ENCODE measurements around the gene UTS2B. TPM values are rescaled to one million over a fixed set of nuclear protein-coding genes. Genes with fewer than 3 reads are reported as not detected.

UTS2B gene
- total and polyA plus RNA-seq, 2 of the 13 experiments (the other 11 are each of a cell fraction or from before 2014, with no cell fraction given): 0.03 to 0.46 TPM

GRCh38 chr3:191328962-191329653 is 1.2 kb downstream of the UTS2B start, which contains the start of gene CCDC50 (continued):
- TF ChIP-seq DR1 (CRISPR knock-in tag; IDR thresholded peaks at IDR 0.05) (peak; percentile 38; the same call in 1 of the 2 replicates), MYC (CRISPR knock-in tag; IDR thresholded peaks at IDR 0.05; ENCODE audit: borderline replicate concordance) (peak; percentile 87), HES4 (CRISPR knock-in tag; IDR thresholded peaks at IDR 0.05; ENCODE audit: borderline replicate concordance) (no peak; the same call in 1 of the 2 replicates), SMARCC2 (IDR thresholded peaks at IDR 0.05) (no peak), PHB2 (IDR thresholded peaks at IDR 0.05; ENCODE audit: partially characterized antibody) (no peak), ZNF878 (CRISPR knock-in tag; IDR thresholded peaks at IDR 0.05) (peak; percentile 68; the same call in 1 of the 2 replicates), SP2 (CRISPR knock-in tag; IDR thresholded peaks at IDR 0.05) (no peak), STAT6 (CRISPR knock-in tag; IDR thresholded peaks at IDR 0.05; ENCODE audit: borderline replicate concordance) (no peak), BORCS8-MEF2B (CRISPR knock-in tag; IDR thresholded peaks at IDR 0.05) (no peak), HMGXB4 (CRISPR knock-in tag; IDR thresholded peaks at IDR 0.05; ENCODE audit: borderline replicate concordance in 1 of 2, low read depth in 1 of 2) (peak; percentile 76 to 84; a peak in 3 of 4 replicates), ZNF879 (CRISPR knock-in tag; IDR thresholded peaks at IDR 0.05) (peak; percentile 52; the same call in 1 of the 2 replicates), SMAD9 (CRISPR knock-in tag; IDR thresholded peaks at IDR 0.05) (no peak), SIN3B (IDR thresholded peaks at IDR 0.05; ENCODE audit: low read length) (no peak), FOXK1 (CRISPR knock-in tag; IDR thresholded peaks at IDR 0.05; ENCODE audit: borderline replicate concordance, low read depth) (0 out of 2 replicates have a peak, but pooled peaks have one; percentile 59), ZNF205 (CRISPR knock-in tag; IDR thresholded peaks at IDR 0.05) (no peak), HNRNPUL1 (IDR thresholded peaks at IDR 0.05; ENCODE audit: low read depth, low read length) (no peak), ZFY (CRISPR knock-in tag; IDR thresholded peaks at IDR 0.05) (peak; percentile 90), BRD4 (CRISPR knock-in tag; IDR thresholded peaks at IDR 0.05) (peak; percentile 57; the same call in 1 of the 2 replicates), ZNF543 (CRISPR knock-in tag; IDR thresholded peaks at IDR 0.05) (no peak)
- TF ChIP-seq, protein P1, sequence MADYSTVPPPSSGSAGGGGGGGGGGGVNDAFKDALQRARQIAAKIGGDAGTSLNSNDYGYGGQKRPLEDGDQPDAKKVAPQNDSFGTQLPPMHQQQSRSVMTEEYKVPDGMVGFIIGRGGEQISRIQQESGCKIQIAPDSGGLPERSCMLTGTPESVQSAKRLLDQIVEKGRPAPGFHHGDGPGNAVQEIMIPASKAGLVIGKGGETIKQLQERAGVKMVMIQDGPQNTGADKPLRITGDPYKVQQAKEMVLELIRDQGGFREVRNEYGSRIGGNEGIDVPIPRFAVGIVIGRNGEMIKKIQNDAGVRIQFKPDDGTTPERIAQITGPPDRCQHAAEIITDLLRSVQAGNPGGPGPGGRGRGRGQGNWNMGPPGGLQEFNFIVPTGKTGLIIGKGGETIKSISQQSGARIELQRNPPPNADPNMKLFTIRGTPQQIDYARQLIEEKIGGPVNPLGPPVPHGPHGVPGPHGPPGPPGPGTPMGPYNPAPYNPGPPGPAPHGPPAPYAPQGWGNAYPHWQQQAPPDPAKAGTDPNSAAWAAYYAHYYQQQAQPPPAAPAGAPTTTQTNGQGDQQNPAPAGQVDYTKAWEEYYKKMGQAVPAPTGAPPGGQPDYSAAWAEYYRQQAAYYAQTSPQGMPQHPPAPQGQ (CRISPR knock-in tag; IDR thresholded peaks at IDR 0.05; ENCODE audit: borderline replicate concordance): no peak
- TF ChIP-seq, protein P2, sequence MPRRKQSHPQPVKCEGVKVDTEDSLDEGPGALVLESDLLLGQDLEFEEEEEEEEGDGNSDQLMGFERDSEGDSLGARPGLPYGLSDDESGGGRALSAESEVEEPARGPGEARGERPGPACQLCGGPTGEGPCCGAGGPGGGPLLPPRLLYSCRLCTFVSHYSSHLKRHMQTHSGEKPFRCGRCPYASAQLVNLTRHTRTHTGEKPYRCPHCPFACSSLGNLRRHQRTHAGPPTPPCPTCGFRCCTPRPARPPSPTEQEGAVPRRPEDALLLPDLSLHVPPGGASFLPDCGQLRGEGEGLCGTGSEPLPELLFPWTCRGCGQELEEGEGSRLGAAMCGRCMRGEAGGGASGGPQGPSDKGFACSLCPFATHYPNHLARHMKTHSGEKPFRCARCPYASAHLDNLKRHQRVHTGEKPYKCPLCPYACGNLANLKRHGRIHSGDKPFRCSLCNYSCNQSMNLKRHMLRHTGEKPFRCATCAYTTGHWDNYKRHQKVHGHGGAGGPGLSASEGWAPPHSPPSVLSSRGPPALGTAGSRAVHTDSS (CRISPR knock-in tag; conservative IDR thresholded peaks at IDR 0.05): no peak
